MCF 10A (cell line): ENCODE results near the gene FBXO44. TPM values are rescaled to one million over a fixed set of nuclear protein-coding genes. Genes with fewer than 3 reads are reported as not detected.

ENCODE experiments used
- BruUV-seq: library from RNA; stranded (reverse); fragments of 400-500 nt; replicated peaks from 2 replicates; lab custom pipeline; 2021; lab: Mats Ljungman, UMichigan
- CTCF ChIA-PET: fragments of 300-600 bp; sonication (Branson Sonifier 250); formaldehyde crosslinking; extraction: SDS; loops from one replicate; lab custom pipeline; 2021; ENCODE audit warnings: antibody characterized with exemption, inconsistent platforms; lab: Yijun Ruan, JAX
- POLR2A ChIA-PET: fragments of 300-600, 350-650 bp; sonication (Branson Sonifier 250); formaldehyde crosslinking; extraction: SDS; loops from one replicate; lab custom pipeline; 2020; ENCODE audit warnings: antibody characterized with exemption, inconsistent platforms; lab: Yijun Ruan, JAX
- DNase-seq: peaks from one replicate; pipeline ENCODE4 v3.0.0-alpha.2; 2018; ENCODE audit not compliant: unreplicated experiment
- H3K27ac Mint-ChIP-seq: one replicate; pipeline ENCODE4 v1.8.0; 2022; ENCODE audit warnings: mild to moderate bottlenecking, low read depth, mixed read lengths; ENCODE audit not compliant: unreplicated experiment
- H3K27me3 Mint-ChIP-seq: one replicate; pipeline ENCODE4 v1.8.0; 2022; ENCODE audit warnings: mixed read lengths; ENCODE audit not compliant: insufficient read depth, unreplicated experiment
- H3K36me3 Mint-ChIP-seq: one replicate; pipeline ENCODE4 v1.8.0; 2022; ENCODE audit warnings: mild to moderate bottlenecking, moderate library complexity, mixed read lengths; ENCODE audit not compliant: insufficient read depth, unreplicated experiment
- H3K4me1 Mint-ChIP-seq: one replicate; pipeline ENCODE4 v1.8.0; 2022; ENCODE audit warnings: mixed read lengths; ENCODE audit not compliant: insufficient read depth, unreplicated experiment
- H3K4me3 Mint-ChIP-seq: one replicate; pipeline ENCODE4 v1.8.0; 2022; ENCODE audit warnings: mild to moderate bottlenecking, moderate library complexity, mixed read lengths; ENCODE audit not compliant: unreplicated experiment
- H3K9me3 Mint-ChIP-seq: one replicate; pipeline ENCODE4 v1.8.0; 2022; ENCODE audit warnings: mixed read lengths; ENCODE audit not compliant: unreplicated experiment
- intact Hi-C: fragments of 100-400 bp; cut with micrococcal nuclease; formaldehyde crosslinking; loops from 2 replicates; pipeline ENCODE4 v1.14.1; 2022
- total RNA-seq: library from RNA; stranded (reverse); gene quantifications from 2 replicates; pipeline ENCODE4 v1.2.3, GENCODE V29; 2022
- TF ChIP-seq, protein P1 (sequence below): fragments of 200-600 bp; IDR thresholded peaks from one replicate; pipeline ENCODE4 v1.8.0; 2022; ENCODE audit warnings: antibody characterized with exemption, mild to moderate bottlenecking; ENCODE audit not compliant: unreplicated experiment

FBXO44 gene
- total RNA-seq, 1 experiment from 2014 or later, result 16.3 TPM

DNA sequence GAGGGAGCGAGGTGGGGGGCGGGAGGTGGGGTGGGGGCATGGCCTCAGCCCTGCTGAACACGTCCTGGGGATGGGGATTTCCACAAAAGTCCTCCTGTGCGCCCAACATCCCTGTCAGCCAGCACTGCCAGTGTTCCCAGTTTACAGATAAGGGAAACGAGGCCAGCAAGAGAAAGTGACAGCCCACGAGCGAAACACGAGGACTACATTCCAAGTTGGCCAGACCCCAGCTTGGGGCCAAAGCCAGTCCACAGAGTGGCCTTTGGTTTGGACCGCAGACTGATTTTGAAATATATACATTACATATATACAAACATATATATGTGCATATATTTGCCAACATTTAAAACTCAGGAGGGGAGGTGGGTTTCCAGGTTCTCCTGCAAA lies 5.4 kb upstream of the FBXO44 start:
- Mint-ChIP-seq H3K27ac (no peak overlapping the region), H3K36me3 (no peaks in the 10 kb centered on the region), H3K9me3 (no peaks in the 10 kb centered on the region), H3K4me1 (no peaks in the 10 kb centered on the region), H3K4me3 (no peak overlapping the region), H3K27me3 (no peaks in the 10 kb centered on the region)
- intact Hi-C loops, result no loop called here
- POLR2A ChIA-PET, result interaction anchor here (0.6 to 1.9 kb wide), 2 partner anchors 387 to 550 kb away, joined by 4 to 5 read pairs; partner anchors contain the start of genes EXOSC10 and MTOR
- DNase-seq, result no peak
- CTCF ChIA-PET, result interaction anchor here (0.7 to 1.9 kb wide), 2 partner anchors 407 to 612 kb away, joined by 4 to 8 read pairs; no protein-coding TSS in a partner anchor
- TF ChIP-seq, protein P1, sequence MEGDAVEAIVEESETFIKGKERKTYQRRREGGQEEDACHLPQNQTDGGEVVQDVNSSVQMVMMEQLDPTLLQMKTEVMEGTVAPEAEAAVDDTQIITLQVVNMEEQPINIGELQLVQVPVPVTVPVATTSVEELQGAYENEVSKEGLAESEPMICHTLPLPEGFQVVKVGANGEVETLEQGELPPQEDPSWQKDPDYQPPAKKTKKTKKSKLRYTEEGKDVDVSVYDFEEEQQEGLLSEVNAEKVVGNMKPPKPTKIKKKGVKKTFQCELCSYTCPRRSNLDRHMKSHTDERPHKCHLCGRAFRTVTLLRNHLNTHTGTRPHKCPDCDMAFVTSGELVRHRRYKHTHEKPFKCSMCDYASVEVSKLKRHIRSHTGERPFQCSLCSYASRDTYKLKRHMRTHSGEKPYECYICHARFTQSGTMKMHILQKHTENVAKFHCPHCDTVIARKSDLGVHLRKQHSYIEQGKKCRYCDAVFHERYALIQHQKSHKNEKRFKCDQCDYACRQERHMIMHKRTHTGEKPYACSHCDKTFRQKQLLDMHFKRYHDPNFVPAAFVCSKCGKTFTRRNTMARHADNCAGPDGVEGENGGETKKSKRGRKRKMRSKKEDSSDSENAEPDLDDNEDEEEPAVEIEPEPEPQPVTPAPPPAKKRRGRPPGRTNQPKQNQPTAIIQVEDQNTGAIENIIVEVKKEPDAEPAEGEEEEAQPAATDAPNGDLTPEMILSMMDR, result no peak
- no TSS peak for BruUV-seq

DNA sequence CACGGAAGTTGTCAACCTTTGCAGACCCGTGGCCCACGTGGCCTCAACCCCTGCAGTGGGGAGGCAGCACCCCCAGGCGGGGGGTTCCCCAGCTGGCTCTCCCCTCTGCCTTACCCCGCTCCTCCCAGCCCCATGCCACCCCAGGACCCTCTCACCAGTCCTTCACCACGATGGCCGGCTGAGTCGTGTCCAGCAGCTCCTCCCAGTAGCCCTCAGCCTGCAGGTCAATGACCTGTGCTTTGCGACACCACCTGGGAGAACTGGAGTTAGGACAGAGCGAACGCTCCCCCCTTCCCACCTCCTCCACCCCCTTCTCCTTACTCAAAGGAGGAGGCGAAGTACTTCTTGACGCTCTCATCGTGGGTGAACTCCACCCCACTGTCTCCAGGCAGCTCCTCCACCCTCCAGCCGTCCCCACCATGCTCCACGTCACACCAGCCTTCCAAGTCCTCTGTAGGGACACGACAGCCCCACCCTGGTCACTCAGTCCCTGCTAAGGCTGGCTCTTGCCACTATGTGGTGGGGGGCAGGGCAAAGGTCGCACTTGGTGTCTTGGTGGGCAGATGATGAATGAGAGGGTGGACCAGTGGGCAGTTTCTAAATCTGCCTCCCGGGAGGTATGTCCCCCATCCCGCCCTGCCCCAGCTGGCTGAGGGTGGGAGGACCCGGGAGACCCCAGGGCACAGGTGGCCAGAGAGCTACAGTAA lies 4.9 kb upstream of the FBXO44 start:
- POLR2A ChIA-PET, result interaction anchor here (0.6 kb wide), 1 partner anchor 550 kb away, joined by 4 read pairs; the partner anchor contains the start of gene EXOSC10
- Mint-ChIP-seq H3K36me3 (no peaks in the 10 kb centered on the region), H3K4me1 (no peaks in the 10 kb centered on the region), H3K27ac (no peak overlapping the region), H3K4me3 (no peak overlapping the region), H3K9me3 (no peaks in the 10 kb centered on the region), H3K27me3 (no peaks in the 10 kb centered on the region)
- DNase-seq, result no peak
- CTCF ChIA-PET, result interaction anchor here (0.5 to 1.9 kb wide), 3 partner anchors 347 to 612 kb away, joined by 3 to 8 read pairs (median 4); no protein-coding TSS in a partner anchor
- no TSS peak for BruUV-seq
- intact Hi-C loops, result no loop called here
- TF ChIP-seq, protein P1, result no peak

DNA sequence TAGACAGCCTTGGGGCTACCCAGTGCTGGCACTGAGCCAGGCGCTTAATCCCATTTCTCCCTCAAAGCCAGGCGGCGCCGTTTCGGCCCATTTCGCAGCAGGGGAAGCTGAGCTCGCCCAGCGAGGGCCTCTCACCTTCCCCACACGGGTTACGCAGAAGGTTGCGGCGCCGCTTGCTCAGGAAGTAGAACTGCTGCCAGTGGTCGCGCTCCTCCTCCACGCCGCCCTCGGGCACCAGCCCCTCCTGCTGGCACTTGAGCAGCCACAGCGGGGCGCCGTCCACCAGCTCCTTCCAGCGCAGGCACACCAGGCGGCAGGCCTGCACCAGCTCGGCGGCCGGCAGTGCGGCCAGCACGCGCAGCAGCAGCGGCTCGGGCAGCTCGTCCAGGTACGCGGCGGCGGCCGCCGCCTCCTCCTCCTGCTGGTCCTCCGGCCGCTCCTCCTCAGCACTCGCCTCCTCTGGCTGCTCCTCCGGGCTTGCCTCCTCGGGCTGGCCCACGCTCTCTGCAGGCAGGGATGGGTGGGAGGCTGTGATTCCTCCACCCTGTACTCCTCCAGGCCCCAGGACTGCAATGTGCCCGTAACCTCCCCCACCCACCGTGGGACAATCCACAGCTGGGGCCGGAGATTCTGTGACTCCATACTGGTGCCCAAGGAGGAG lies 4.2 kb upstream of the FBXO44 start:
- H3K27me3 Mint-ChIP-seq, result no peaks in the 10 kb centered on the region
- ChIA-PET POLR2A (no interaction called here), CTCF (interaction anchor here (0.5 to 3.7 kb wide), 4 partner anchors 7 to 613 kb away, joined by 3 to 28 read pairs (median 6); no protein-coding TSS in a partner anchor)
- TF ChIP-seq, protein P1, result no peak
- no TSS peak for BruUV-seq
- no peak overlapping the region for H3K27ac Mint-ChIP-seq
- no peaks in the 10 kb centered on the region for H3K9me3 Mint-ChIP-seq
- no peak overlapping the region for H3K4me3 Mint-ChIP-seq
- DNase-seq, result no peak
- H3K36me3 Mint-ChIP-seq, result no peaks in the 10 kb centered on the region
- intact Hi-C loops, result no loop called here
- H3K4me1 Mint-ChIP-seq, result no peaks in the 10 kb centered on the region

DNA sequence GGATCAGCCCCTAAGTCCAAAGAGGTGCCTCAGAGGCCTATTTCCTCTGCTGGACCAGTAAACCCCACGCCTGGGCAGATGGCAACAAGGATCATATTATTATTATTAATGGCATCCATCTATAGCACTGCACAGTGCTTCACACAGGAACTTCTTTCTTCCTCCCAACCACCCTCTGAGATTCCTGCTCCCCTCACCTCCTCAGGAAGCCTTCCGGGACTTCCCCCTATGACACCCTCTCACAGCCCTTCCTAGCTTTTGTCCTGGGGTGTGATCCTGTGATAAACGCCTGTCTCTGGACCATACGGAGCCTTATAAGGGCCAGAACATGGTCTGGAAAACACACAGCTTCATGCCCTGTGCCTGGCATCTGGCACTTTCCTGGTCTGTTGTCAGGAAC lies 3.7 kb upstream of the FBXO44 start:
- ChIA-PET CTCF (interaction anchor here (0.6 to 3.7 kb wide), 4 partner anchors 8 to 613 kb away, joined by 3 to 28 read pairs (median 7); no protein-coding TSS in a partner anchor), POLR2A (no interaction called here)
- TF ChIP-seq, protein P1, result no peak
- Mint-ChIP-seq H3K36me3 (peaks cover 4% of the 10 kb centered on the region), H3K27ac (no peak overlapping the region), H3K4me1 (no peaks in the 10 kb centered on the region), H3K9me3 (no peaks in the 10 kb centered on the region), H3K4me3 (no peak overlapping the region), H3K27me3 (no peaks in the 10 kb centered on the region)
- no TSS peak for BruUV-seq
- no peak for DNase-seq
- intact Hi-C loops, result no loop called here
